HepG2 (cell line): ENCODE measurements around the gene TUT7. TPM values are rescaled to one million over a fixed set of nuclear protein-coding genes. Genes with fewer than 3 reads are reported as not detected.

Experiments
- HNRNPL ChIP-seq: fragments of 200-400 bp; formaldehyde crosslinking; IDR thresholded peaks from 2 replicates; pipeline ENCODE4 v1.6.1; 2017; ENCODE audit warnings: mild to moderate bottlenecking, low read depth, low read length
- ISX ChIP-seq: sonication (generic); formaldehyde crosslinking; conservative IDR thresholded peaks from 2 replicates; pipeline ENCODE4 v1.5.0; 2020; ENCODE audit warnings: missing genetic modification reagents
- JDP2 ChIP-seq: sonication (generic); formaldehyde crosslinking; IDR thresholded peaks from 2 replicates; pipeline ENCODE4 v1.8.1; 2022; ENCODE audit warnings: missing genetic modification reagents, borderline replicate concordance
- NR3C1 ChIP-seq: sonication (generic); formaldehyde crosslinking; IDR thresholded peaks from 2 replicates; pipeline ENCODE4 v1.4.0; 2020; ENCODE audit warnings: missing genetic modification reagents
- TBX3 ChIP-seq: fragments of 450-650 bp; IDR thresholded peaks from 2 replicates; pipeline ENCODE4 v1.6.1; 2017; ENCODE audit warnings: antibody characterized with exemption, mild to moderate bottlenecking, inconsistent platforms, borderline replicate concordance
- ZNF292 ChIP-seq: sonication (generic); formaldehyde crosslinking; IDR thresholded peaks from 2 replicates; pipeline ENCODE4 v1.8.1; 2022; ENCODE audit warnings: mild to moderate bottlenecking, low read depth, missing genetic modification reagents, borderline replicate concordance
- ZNF460 ChIP-seq: sonication (generic); formaldehyde crosslinking; IDR thresholded peaks from 2 replicates; pipeline ENCODE4 v1.5.1; 2020; ENCODE audit warnings: missing genetic modification reagents, mild to moderate bottlenecking, borderline replicate concordance
- ZNF512 ChIP-seq: sonication (generic); formaldehyde crosslinking; IDR thresholded peaks from 2 replicates; pipeline ENCODE4 v1.4.0; 2020; ENCODE audit warnings: mild to moderate bottlenecking, missing genetic modification reagents
- ZNF567 ChIP-seq: sonication (generic); formaldehyde crosslinking; IDR thresholded peaks from 2 replicates; pipeline ENCODE4 v1.8.1; 2023; ENCODE audit warnings: mild to moderate bottlenecking, missing genetic modification reagents, borderline replicate concordance
- ZSCAN30 ChIP-seq: sonication (generic); formaldehyde crosslinking; IDR thresholded peaks from 2 replicates; pipeline ENCODE4 v1.5.0; 2020; ENCODE audit warnings: mild to moderate bottlenecking, missing genetic modification reagents
- ZUFSP ChIP-seq: sonication (generic); formaldehyde crosslinking; IDR thresholded peaks from 2 replicates; pipeline ENCODE4 v1.9.0; 2021; ENCODE audit warnings: missing genetic modification reagents, mild to moderate bottlenecking, borderline replicate concordance
- polyA plus RNA-seq, 8 experiments: library from polyadenylated mRNA; depleted of rRNA in 3 of 8; stranded (reverse) in 7 of 8; unstranded in 1 of 8; fragments of >200 nt; fragmentation: Illumina TruSeq in 4 of 8; extraction: Trizol in 4 of 8; gene quantifications; 2 replicates each; pipeline versions ENCODE4 v1.2.1 to v1.2.3, GENCODE V29; 2011 to 2016; ENCODE audit warnings: low read depth in 4 of 8, missing spikeins in 1 of 8, mixed read lengths in 1 of 8; ENCODE audit not compliant: insufficient read depth in 1 of 8
- total RNA-seq, 5 experiments: library from RNA; depleted of rRNA; stranded (reverse); fragments of >200 nt; fragmentation: Illumina TruSeq; extraction: Trizol; gene quantifications; 2 replicates each; pipeline ENCODE4 v1.2.3, GENCODE V29; 2016; ENCODE audit warnings: low read depth in 1 of 5
- TF ChIP-seq, protein P1 (sequence below): sonication (generic); formaldehyde crosslinking; IDR thresholded peaks from 2 replicates; pipeline ENCODE4 v1.4.0; 2020; ENCODE audit warnings: missing genetic modification reagents; ENCODE audit errors: not compliant biosample characterization
- TF ChIP-seq, protein P2 (sequence below): sonication (generic); formaldehyde crosslinking; IDR thresholded peaks from 2 replicates; pipeline ENCODE4 v1.4.0; 2020; ENCODE audit warnings: mild to moderate bottlenecking, missing genetic modification reagents, borderline replicate concordance

TUT7 gene
- total and polyA plus RNA-seq, 2 of the 13 experiments (the other 11 are each of a cell fraction or from before 2014, with no cell fraction given), result 12.0 to 19.4 TPM

- TF ChIP-seq ZNF292 (CRISPR knock-in tag) (no peak), ZSCAN30 (no peak), JDP2 (CRISPR knock-in tag) (no peak), TBX3 (no peak), HNRNPL (no peak), ZUFSP (CRISPR knock-in tag) (no peak), ISX (CRISPR knock-in tag) (no peak), NR3C1 (CRISPR knock-in tag) (no peak), ZNF460 (CRISPR knock-in tag) (no peak), ZNF567 (CRISPR knock-in tag) (no peak), ZNF512 (CRISPR knock-in tag) (no peak)
- TF ChIP-seq, protein P1, sequence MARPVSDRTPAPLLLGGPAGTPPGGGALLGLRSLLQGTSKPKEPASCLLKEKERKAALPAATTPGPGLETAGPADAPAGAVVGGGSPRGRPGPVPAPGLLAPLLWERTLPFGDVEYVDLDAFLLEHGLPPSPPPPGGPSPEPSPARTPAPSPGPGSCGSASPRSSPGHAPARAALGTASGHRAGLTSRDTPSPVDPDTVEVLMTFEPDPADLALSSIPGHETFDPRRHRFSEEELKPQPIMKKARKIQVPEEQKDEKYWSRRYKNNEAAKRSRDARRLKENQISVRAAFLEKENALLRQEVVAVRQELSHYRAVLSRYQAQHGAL (CRISPR knock-in tag), result no peak
- TF ChIP-seq, protein P2, sequence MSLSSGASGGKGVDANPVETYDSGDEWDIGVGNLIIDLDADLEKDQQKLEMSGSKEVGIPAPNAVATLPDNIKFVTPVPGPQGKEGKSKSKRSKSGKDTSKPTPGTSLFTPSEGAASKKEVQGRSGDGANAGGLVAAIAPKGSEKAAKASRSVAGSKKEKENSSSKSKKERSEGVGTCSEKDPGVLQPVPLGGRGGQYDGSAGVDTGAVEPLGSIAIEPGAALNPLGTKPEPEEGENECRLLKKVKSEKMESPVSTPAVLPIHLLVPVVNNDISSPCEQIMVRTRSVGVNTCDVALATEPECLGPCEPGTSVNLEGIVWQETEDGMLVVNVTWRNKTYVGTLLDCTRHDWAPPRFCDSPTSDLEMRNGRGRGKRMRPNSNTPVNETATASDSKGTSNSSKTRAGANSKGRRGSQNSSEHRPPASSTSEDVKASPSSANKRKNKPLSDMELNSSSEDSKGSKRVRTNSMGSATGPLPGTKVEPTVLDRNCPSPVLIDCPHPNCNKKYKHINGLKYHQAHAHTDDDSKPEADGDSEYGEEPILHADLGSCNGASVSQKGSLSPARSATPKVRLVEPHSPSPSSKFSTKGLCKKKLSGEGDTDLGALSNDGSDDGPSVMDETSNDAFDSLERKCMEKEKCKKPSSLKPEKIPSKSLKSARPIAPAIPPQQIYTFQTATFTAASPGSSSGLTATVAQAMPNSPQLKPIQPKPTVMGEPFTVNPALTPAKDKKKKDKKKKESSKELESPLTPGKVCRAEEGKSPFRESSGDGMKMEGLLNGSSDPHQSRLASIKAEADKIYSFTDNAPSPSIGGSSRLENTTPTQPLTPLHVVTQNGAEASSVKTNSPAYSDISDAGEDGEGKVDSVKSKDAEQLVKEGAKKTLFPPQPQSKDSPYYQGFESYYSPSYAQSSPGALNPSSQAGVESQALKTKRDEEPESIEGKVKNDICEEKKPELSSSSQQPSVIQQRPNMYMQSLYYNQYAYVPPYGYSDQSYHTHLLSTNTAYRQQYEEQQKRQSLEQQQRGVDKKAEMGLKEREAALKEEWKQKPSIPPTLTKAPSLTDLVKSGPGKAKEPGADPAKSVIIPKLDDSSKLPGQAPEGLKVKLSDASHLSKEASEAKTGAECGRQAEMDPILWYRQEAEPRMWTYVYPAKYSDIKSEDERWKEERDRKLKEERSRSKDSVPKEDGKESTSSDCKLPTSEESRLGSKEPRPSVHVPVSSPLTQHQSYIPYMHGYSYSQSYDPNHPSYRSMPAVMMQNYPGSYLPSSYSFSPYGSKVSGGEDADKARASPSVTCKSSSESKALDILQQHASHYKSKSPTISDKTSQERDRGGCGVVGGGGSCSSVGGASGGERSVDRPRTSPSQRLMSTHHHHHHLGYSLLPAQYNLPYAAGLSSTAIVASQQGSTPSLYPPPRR (CRISPR knock-in tag), result no peak
Measured at GRCh38 chr9:86333651-86334050, 20.6 kb downstream of the TUT7 start (continued).
